Measurements from ENCODE around the gene DUXA.
"Not testable (repeated sequence)": the region's sequence is repeated elsewhere in the genome, so short reads cannot be mapped to it uniquely, and the experiment has no call there.

The DUXA gene

GRCh38 chr19:57141699-57142098 is 25.6 kb downstream of the DUXA start:
- DNase-seq (ENCODE audit: low read depth) = no peak
- H3K4me3 ChIP-seq (ENCODE audit: low read depth, low read length) = no peak overlapping the region
- TF ChIP-seq CTCF (IDR thresholded peaks at IDR 0.05; ENCODE audit: low read depth, low read length, missing control alignments) = no peak

- DNase-seq (ENCODE audit: low read depth) = no peak
- no peak overlapping the region for H3K4me3 ChIP-seq (ENCODE audit: low read depth, low read length)
- no peak for TF ChIP-seq CTCF (IDR thresholded peaks at IDR 0.05; ENCODE audit: low read depth, low read length, missing control alignments)
These were observed 31.5 kb downstream of the DUXA start for GRCh38 chr19:57135797-57136196.

GRCh38 chr19:57127403-57127802 is 39.9 kb downstream of the DUXA start:
- not testable (repeated sequence) for H3K4me3 ChIP-seq (ENCODE audit: low read depth, low read length); DNase-seq (ENCODE audit: low read depth)

GRCh38 chr19:57123882-57124281 is 43.4 kb downstream of the DUXA start:
- H3K4me3 ChIP-seq (ENCODE audit: low read depth, low read length) = no peak overlapping the region
- no peak for DNase-seq (ENCODE audit: low read depth)
- no peak for TF ChIP-seq CTCF (IDR thresholded peaks at IDR 0.05; ENCODE audit: low read depth, low read length, missing control alignments)

- no peak for TF ChIP-seq CTCF (IDR thresholded peaks at IDR 0.05; ENCODE audit: low read depth, low read length, missing control alignments)
- H3K4me3 ChIP-seq (ENCODE audit: low read depth, low read length) = no peak overlapping the region
- DNase-seq (ENCODE audit: low read depth) = no peak
These were observed 48.4 kb downstream of the DUXA start for GRCh38 chr19:57118848-57119247.

GRCh38 chr19:57113501-57113900 is 53.8 kb downstream of the DUXA start:
- H3K4me3 ChIP-seq (ENCODE audit: low read depth, low read length); DNase-seq (ENCODE audit: low read depth): not testable (repeated sequence)

- no peak for TF ChIP-seq CTCF (IDR thresholded peaks at IDR 0.05; ENCODE audit: low read depth, low read length, missing control alignments)
- no peak overlapping the region for H3K4me3 ChIP-seq (ENCODE audit: low read depth, low read length)
- DNase-seq (ENCODE audit: low read depth) = no peak
These were observed 56.0 kb downstream of the DUXA start for GRCh38 chr19:57111329-57111644.

GRCh38 chr19:57110592-57111328 is 56.5 kb downstream of the DUXA start:
- TF ChIP-seq CTCF (IDR thresholded peaks at IDR 0.05; ENCODE audit: low read depth, low read length, missing control alignments) = no peak
- H3K4me3 ChIP-seq (ENCODE audit: low read depth, low read length) = no peak overlapping the region
- DNase-seq (ENCODE audit: low read depth) = no peak
